Measurements from ENCODE around the gene BICC1. TPM values are rescaled to one million over a fixed set of nuclear protein-coding genes. Genes with fewer than 3 reads are reported as not detected.

BICC1 gene
- total and polyA plus RNA-seq, 4 donors = 0.82 to 6.1 (median 4.5) TPM

GRCh38 chr10:58590152-58590840 is 77.6 kb downstream of the BICC1 start:
- Histone ChIP-seq H3K4me3 (ENCODE audit: low read depth in 1 of 3, low read length in 3 of 3) (no peak overlapping the region), H3K9ac (ENCODE audit: low read depth in 1 of 2, low read length in 2 of 2) (no peak overlapping the region), H3K27ac (ENCODE audit: low read depth in 1 of 2, low read length in 2 of 2) (no peak overlapping the region), H3K27me3 (ENCODE audit: control insufficient read depth in 4 of 4, insufficient read depth in 4 of 4, low read length in 3 of 4) (no peaks in the 10 kb centered on the region), H3K4me1 (ENCODE audit: control insufficient read depth in 4 of 4, insufficient read depth in 4 of 4, low read length in 3 of 4) (no peaks in the 10 kb centered on the region), H3K36me3 (ENCODE audit: control insufficient read depth in 4 of 4, insufficient read depth in 3 of 4, low read depth in 1 of 4, low read length in 3 of 4) (no peaks in the 10 kb centered on the region), H3K9me3 (ENCODE audit: control insufficient read depth in 4 of 4, low read length in 3 of 4) (no peaks in the 10 kb centered on the region)
- WGBS = 83% methylated on average over 2 of the region's 2 CpGs
- DNase-seq (ENCODE audit: low spot score) = no peak
- TF ChIP-seq CTCF (IDR thresholded peaks at IDR 0.05; ENCODE audit: low read depth, low read length, missing input control) (no peak), JUND (IDR thresholded peaks at IDR 0.05) (peak in 1 of 2 donors; percentile 29)

GRCh38 chr10:58590924-58591323 is 78.3 kb downstream of the BICC1 start:
- Histone ChIP-seq H3K4me1 (ENCODE audit: control insufficient read depth in 4 of 4, insufficient read depth in 4 of 4, low read length in 3 of 4) (no peaks in the 10 kb centered on the region), H3K36me3 (ENCODE audit: control insufficient read depth in 4 of 4, insufficient read depth in 3 of 4, low read depth in 1 of 4, low read length in 3 of 4) (no peaks in the 10 kb centered on the region), H3K27ac (ENCODE audit: low read depth in 1 of 2, low read length in 2 of 2) (no peak overlapping the region), H3K9ac (ENCODE audit: low read depth in 1 of 2, low read length in 2 of 2) (no peak overlapping the region), H3K27me3 (ENCODE audit: control insufficient read depth in 4 of 4, insufficient read depth in 4 of 4, low read length in 3 of 4) (no peaks in the 10 kb centered on the region), H3K4me3 (ENCODE audit: low read depth in 1 of 3, low read length in 3 of 3) (no peak overlapping the region), H3K9me3 (ENCODE audit: control insufficient read depth in 4 of 4, low read length in 3 of 4) (no peaks in the 10 kb centered on the region)
- no peak for DNase-seq (ENCODE audit: low spot score)
- WGBS = 64% methylated on average over 3 of the region's 3 CpGs
- TF ChIP-seq HNF4G (IDR thresholded peaks at IDR 0.05) = no peak
- TF ChIP-seq TAF1 (conservative IDR thresholded peaks at IDR 0.05) = no peak
- TF ChIP-seq FOXA1 (IDR thresholded peaks at IDR 0.05) = no peak
- TF ChIP-seq SP1 (IDR thresholded peaks at IDR 0.05) = no peak
- TF ChIP-seq GABPA (IDR thresholded peaks at IDR 0.05 in 1 of 2, conservative IDR thresholded peaks at IDR 0.05 in 1 of 2) = no peak
- TF ChIP-seq MAX (IDR thresholded peaks at IDR 0.05) = no peak
- no peak for TF ChIP-seq NR2F2 (IDR thresholded peaks at IDR 0.05)
- TF ChIP-seq HNF4A (conservative IDR thresholded peaks at IDR 0.05) = no peak
- no peak for TF ChIP-seq JUND (IDR thresholded peaks at IDR 0.05)
- TF ChIP-seq YY1 (IDR thresholded peaks at IDR 0.05) = no peak
- no peak for TF ChIP-seq ZBTB33 (IDR thresholded peaks at IDR 0.05)
- TF ChIP-seq RXRA (IDR thresholded peaks at IDR 0.05) = no peak
- no peak for TF ChIP-seq CTCF (IDR thresholded peaks at IDR 0.05; ENCODE audit: low read depth, low read length, missing input control)
- TF ChIP-seq REST (IDR thresholded peaks at IDR 0.05) = no peak
- no peak for TF ChIP-seq ATF3 (IDR thresholded peaks at IDR 0.05)
- TF ChIP-seq FOXA2 (IDR thresholded peaks at IDR 0.05) = no peak
- TF ChIP-seq RAD21 (IDR thresholded peaks at IDR 0.05) = no peak
- TF ChIP-seq EGR1 (IDR thresholded peaks at IDR 0.05; ENCODE audit: low read depth in 2 of 2) = no peak

Data from liver (tissue), 9 donors.